D341Med (cell line): Measurements from ENCODE around the gene ADAMTS9.

ENCODE experiments used
- DNase-seq: peaks from one replicate; pipeline ENCODE4 v3.0.0; 2012; ENCODE audit warnings: low spot score

Gene ADAMTS9

GRCh38 chr3:64685331-64685799 lies 2.4 kb downstream of the ADAMTS9 start:
- no peak for DNase-seq

- DNase-seq, result no peak
These were observed 3.0 kb downstream of the ADAMTS9 start for GRCh38 chr3:64684715-64685261.

- DNase-seq, result no peak
These were observed 6.0 kb downstream of the ADAMTS9 start for GRCh38 chr3:64681827-64682226.

GRCh38 chr3:64681015-64681414 lies 6.8 kb downstream of the ADAMTS9 start:
- DNase-seq, result no peak

GRCh38 chr3:64680334-64680733 lies 7.5 kb downstream of the ADAMTS9 start:
- no peak for DNase-seq

- DNase-seq, result no peak
These were observed 9.7 kb downstream of the ADAMTS9 start for GRCh38 chr3:64677961-64678716.

- DNase-seq, result no peak
These were observed 11.0 kb downstream of the ADAMTS9 start for GRCh38 chr3:64676831-64677230.

- DNase-seq, result no peak
These were observed 12.0 kb downstream of the ADAMTS9 start for GRCh38 chr3:64675687-64676247.

GRCh38 chr3:64674591-64675076 lies 13.2 kb downstream of the ADAMTS9 start:
- DNase-seq, result no peak

- no peak for DNase-seq
These were observed 14.6 kb downstream of the ADAMTS9 start for GRCh38 chr3:64673159-64673715.

- no peak for DNase-seq
These were observed 19.0 kb downstream of the ADAMTS9 start for GRCh38 chr3:64668582-64669510.

GRCh38 chr3:64667887-64668581 lies 19.8 kb downstream of the ADAMTS9 start:
- no peak for DNase-seq

GRCh38 chr3:64667138-64667537 lies 20.7 kb downstream of the ADAMTS9 start:
- no peak for DNase-seq

GRCh38 chr3:64666171-64666588 lies 21.6 kb downstream of the ADAMTS9 start:
- no peak for DNase-seq

- DNase-seq, result no peak
These were observed 23.4 kb downstream of the ADAMTS9 start for GRCh38 chr3:64664397-64664796.

- DNase-seq, result no peak
These were observed 28.2 kb downstream of the ADAMTS9 start for GRCh38 chr3:64659617-64659978.

- no peak for DNase-seq
These were observed 29.8 kb downstream of the ADAMTS9 start for GRCh38 chr3:64658001-64658400.

- no peak for DNase-seq
These were observed 31.3 kb downstream of the ADAMTS9 start for GRCh38 chr3:64656544-64656943.

GRCh38 chr3:64655160-64655559 lies 32.6 kb downstream of the ADAMTS9 start:
- DNase-seq, result no peak

- no peak for DNase-seq
These were observed 33.8 kb downstream of the ADAMTS9 start for GRCh38 chr3:64654013-64654412.

- no peak for DNase-seq
These were observed 34.7 kb downstream of the ADAMTS9 start for GRCh38 chr3:64653101-64653500.
